Subcutaneous abdominal adipose tissue (tissue), 5 donors: ENCODE data around the gene KLHL30.
"Not testable (repeated sequence)": the region's sequence is repeated elsewhere in the genome, so short reads cannot be mapped to it uniquely, and the experiment has no call there.

Experiments used
- H3K27ac ChIP-seq: one replicate; pipeline ENCODE4 v1.7.0; 2013; ENCODE audit warnings: low read depth, mild to moderate bottlenecking, inconsistent platforms, low read length, moderate library complexity
- H3K27me3 ChIP-seq, 5 donors: one replicate each; pipeline ENCODE4 v1.7.0; 2013; ENCODE audit warnings: low read length in 5 of 5, inconsistent platforms in 1 of 5; ENCODE audit not compliant: control insufficient read depth in 5 of 5, insufficient read depth in 4 of 5
- H3K36me3 ChIP-seq, 5 donors: one replicate each; pipeline ENCODE4 v1.7.0; 2013; ENCODE audit warnings: low read length in 5 of 5; ENCODE audit not compliant: control insufficient read depth in 5 of 5, insufficient read depth in 5 of 5
- H3K4me1 ChIP-seq, 5 donors: one replicate each; pipeline ENCODE4 v1.7.0; 2013; ENCODE audit warnings: low read length in 5 of 5, mild to moderate bottlenecking in 3 of 5, moderate library complexity in 1 of 5; ENCODE audit not compliant: control insufficient read depth in 5 of 5, insufficient read depth in 5 of 5
- H3K4me3 ChIP-seq, 5 donors: one replicate each; pipeline ENCODE4 v1.7.0; 2013; ENCODE audit warnings: low read length in 5 of 5, low read depth in 1 of 5
- H3K9ac ChIP-seq, 5 donors: one replicate each; pipeline ENCODE4 v1.7.0; 2013; ENCODE audit warnings: low read length in 5 of 5, mild to moderate bottlenecking in 4 of 5, moderate library complexity in 3 of 5
- H3K9me3 ChIP-seq, 5 donors: one replicate each; pipeline ENCODE4 v1.7.0; 2013; ENCODE audit warnings: low read length in 5 of 5; ENCODE audit not compliant: control insufficient read depth in 5 of 5
- donor health status: healthy.
- donor health status: healthy.
- donor health status: healthy.
- donor health status: healthy.
- donor health status: healthy.

KLHL30 gene

GRCh38 chr2:238170386-238171071, 32.1 kb downstream of the KLHL30 start:
- no peak overlapping the region for H3K4me3 ChIP-seq
- H3K4me1 ChIP-seq, result peaks cover 7 to 35% (median 19%) of the 10 kb centered on the region in 5 donors
- H3K9ac ChIP-seq, result peak overlapping the region in 1 of 5 donors; percentile 26
- H3K27ac ChIP-seq, result peak overlapping the region; percentile 93
- peaks cover 5 to 77% (median 61%) of the 10 kb centered on the region in 5 donors for H3K36me3 ChIP-seq
- H3K9me3 ChIP-seq, result no peaks in the 10 kb centered on the region
- H3K27me3 ChIP-seq, result no peaks in the 10 kb centered on the region

GRCh38 chr2:238171072-238171431, 32.6 kb downstream of the KLHL30 start:
- H3K9ac ChIP-seq, H3K4me3 ChIP-seq, H3K27me3 ChIP-seq, H3K9me3 ChIP-seq: not testable (repeated sequence)
- H3K36me3 ChIP-seq, result peaks cover 5 to 77% (median 63%) of the 10 kb centered on the region in 5 donors
- peak overlapping the region; percentile 93 for H3K27ac ChIP-seq
- peaks cover 7 to 30% (median 19%) of the 10 kb centered on the region in 5 donors for H3K4me1 ChIP-seq

- H3K36me3 ChIP-seq, result peaks cover 7 to 81% (median 68%) of the 10 kb centered on the region in 5 donors
- H3K27ac ChIP-seq, result no peak overlapping the region
- no peaks in the 10 kb centered on the region for H3K27me3 ChIP-seq
- no peak overlapping the region for H3K4me3 ChIP-seq
- H3K9me3 ChIP-seq, result no peaks in the 10 kb centered on the region
- H3K4me1 ChIP-seq, result peaks cover 7 to 27% (median 21%) of the 10 kb centered on the region in 5 donors
- peak overlapping the region in 1 of 5 donors; percentile 4 for H3K9ac ChIP-seq
Observed at GRCh38 chr2:238171575-238172187, 33.2 kb downstream of the KLHL30 start.

GRCh38 chr2:238172439-238172838, 34.0 kb downstream of the KLHL30 start:
- Histone ChIP-seq H3K9me3 (no peaks in the 10 kb centered on the region), H3K4me3 (no peak overlapping the region), H3K27ac (no peak overlapping the region), H3K36me3 (peaks cover 14 to 81% (median 75%) of the 10 kb centered on the region in 5 donors), H3K27me3 (no peaks in the 10 kb centered on the region), H3K9ac (no peak overlapping the region), H3K4me1 (peaks cover 7 to 25% (median 22%) of the 10 kb centered on the region in 5 donors)

DNA sequence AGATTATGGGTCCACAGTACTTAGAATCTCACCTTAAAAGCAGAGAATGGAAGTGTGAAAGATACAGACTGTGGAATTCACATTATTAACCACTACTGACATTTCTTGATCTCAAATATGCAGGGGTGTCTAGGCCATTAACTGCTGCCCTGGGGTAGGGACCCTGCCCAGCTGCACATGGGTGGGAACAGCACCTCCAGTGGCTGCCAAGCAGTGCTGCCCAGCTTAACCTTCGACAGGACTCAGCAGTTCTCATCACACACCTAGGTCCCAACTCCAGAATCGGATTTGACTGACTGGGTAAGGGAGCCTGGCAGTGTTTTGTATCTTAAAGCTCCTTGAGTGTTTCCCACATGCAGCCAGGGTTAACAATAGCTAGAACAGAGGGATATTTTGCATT, 35.2 kb downstream of the KLHL30 start:
- H3K36me3 ChIP-seq, result peaks cover 22 to 84% (median 78%) of the 10 kb centered on the region in 5 donors
- H3K4me1 ChIP-seq, result peaks cover 7 to 25% (median 22%) of the 10 kb centered on the region in 5 donors

DNA sequence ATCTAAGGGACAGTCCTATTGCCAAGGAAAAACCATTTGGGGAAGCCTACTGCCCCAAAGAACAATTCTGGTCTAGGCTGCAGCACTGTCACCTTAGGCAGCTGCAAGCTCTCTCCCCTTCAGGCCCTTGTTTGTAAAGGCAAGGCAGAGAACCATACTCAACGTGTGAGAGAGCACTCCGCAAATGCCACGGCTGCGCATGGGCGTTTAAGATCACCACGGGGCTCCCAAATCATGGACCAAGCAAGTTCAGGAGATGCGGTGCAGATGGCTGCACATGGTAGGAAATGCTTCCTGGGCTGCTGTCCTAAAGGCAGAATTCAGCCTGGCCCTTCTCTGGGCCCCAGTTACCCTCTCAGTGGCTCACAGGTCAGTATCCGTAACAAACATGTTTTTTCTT, 35.8 kb downstream of the KLHL30 start:
- Histone ChIP-seq H3K9me3 (no peaks in the 10 kb centered on the region), H3K9ac (no peak overlapping the region), H3K27ac (no peak overlapping the region)

More for the DNA sequence above, 35.2 kb downstream of the KLHL30 start:
- H3K4me3 ChIP-seq, result no peak overlapping the region
- no peak overlapping the region for H3K9ac ChIP-seq
- H3K27ac ChIP-seq, result no peak overlapping the region
- H3K27me3 ChIP-seq, result no peaks in the 10 kb centered on the region
- H3K9me3 ChIP-seq, result no peaks in the 10 kb centered on the region

GRCh38 chr2:238174701-238175100, 36.2 kb downstream of the KLHL30 start:
- Histone ChIP-seq H3K27me3 (no peaks in the 10 kb centered on the region), H3K9ac (no peak overlapping the region), H3K9me3 (no peaks in the 10 kb centered on the region), H3K36me3 (peaks cover 27 to 86% (median 85%) of the 10 kb centered on the region in 5 donors), H3K27ac (no peak overlapping the region), H3K4me3 (no peak overlapping the region), H3K4me1 (peaks cover 6 to 18% (median 14%) of the 10 kb centered on the region in 5 donors)

More for the DNA sequence above, 35.8 kb downstream of the KLHL30 start:
- no peak overlapping the region for H3K4me3 ChIP-seq
- peaks cover 7 to 21% (median 18%) of the 10 kb centered on the region in 5 donors for H3K4me1 ChIP-seq
- peaks cover 26 to 84% (median 82%) of the 10 kb centered on the region in 5 donors for H3K36me3 ChIP-seq
- no peaks in the 10 kb centered on the region for H3K27me3 ChIP-seq

- no peak overlapping the region for H3K4me3 ChIP-seq
- H3K4me1 ChIP-seq, result peaks cover 0 to 9% (median 5%) of the 10 kb centered on the region in 5 donors
- no peaks in the 10 kb centered on the region for H3K9me3 ChIP-seq
- peaks cover 38 to 91% (median 87%) of the 10 kb centered on the region in 5 donors for H3K36me3 ChIP-seq
- H3K27me3 ChIP-seq, result no peaks in the 10 kb centered on the region
- peak overlapping the region in 1 of 5 donors; percentile 15 for H3K9ac ChIP-seq
- H3K27ac ChIP-seq, result no peak overlapping the region
Observed at GRCh38 chr2:238176613-238177012, 38.1 kb downstream of the KLHL30 start.

DNA sequence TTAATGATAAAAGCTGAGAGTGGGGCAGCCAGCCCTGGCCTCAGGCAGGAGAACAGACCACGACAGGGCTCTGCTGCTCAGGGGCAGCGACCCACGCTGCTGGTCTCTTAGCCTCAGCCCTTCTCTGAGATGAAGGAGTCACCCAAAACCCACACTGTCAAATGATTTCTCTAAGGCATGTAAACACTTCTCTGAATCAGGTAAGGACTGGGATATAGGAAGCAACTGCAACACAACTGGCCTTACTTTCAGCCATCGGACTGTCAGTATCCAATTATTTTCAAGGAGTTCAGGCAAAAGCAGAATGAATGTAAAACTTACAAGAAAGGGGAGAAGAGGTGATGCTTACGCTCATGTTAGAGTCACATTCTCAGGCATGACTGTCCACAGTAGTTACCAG, 42.1 kb downstream of the KLHL30 start:
- H3K4me1 ChIP-seq, result peaks cover 0 to 15% (median 5%) of the 10 kb centered on the region in 5 donors
- H3K4me3 ChIP-seq, result no peak overlapping the region
- H3K9ac ChIP-seq, result no peak overlapping the region
- no peaks in the 10 kb centered on the region for H3K9me3 ChIP-seq
- no peaks in the 10 kb centered on the region for H3K27me3 ChIP-seq
- H3K27ac ChIP-seq, result no peak overlapping the region
- peaks cover 53 to 92% (median 85%) of the 10 kb centered on the region in 5 donors for H3K36me3 ChIP-seq

GRCh38 chr2:238182362-238182761, 43.9 kb downstream of the KLHL30 start:
- no peak overlapping the region for H3K27ac ChIP-seq

More at GRCh38 chr2:238182362-238182761, 43.9 kb downstream of the KLHL30 start:
- Histone ChIP-seq H3K27me3 (no peaks in the 10 kb centered on the region), H3K9me3 (no peaks in the 10 kb centered on the region), H3K4me3 (no peak overlapping the region), H3K36me3 (peaks cover 49 to 97% (median 91%) of the 10 kb centered on the region in 5 donors), H3K4me1 (peaks cover 0 to 9% (median 0%) of the 10 kb centered on the region in 5 donors), H3K9ac (no peak overlapping the region)
